ENCODE data around the gene PDK2. TPM values are rescaled to one million over a fixed set of nuclear protein-coding genes. Genes with fewer than 3 reads are reported as not detected.

The PDK2 gene
- total RNA-seq, 1 donor from 2014 or later: 12.6 TPM

GRCh38 chr17:50147841-50148225 is 52.7 kb downstream of the PDK2 start:
- Mint-ChIP-seq H3K27ac (no peak overlapping the region), H3K4me3 (peak overlapping the region; percentile 87), H3K9me3 (no peaks in the 10 kb centered on the region), H3K27me3 (ENCODE audit: insufficient read depth, low read depth) (peaks cover 10% of the 10 kb centered on the region), H3K4me1 (peaks cover 42% of the 10 kb centered on the region), H3K36me3 (peaks cover 15% of the 10 kb centered on the region)
- H2AFZ ChIP-seq (replicated peaks): no peak overlapping the region
- peaks cover 34% of the 10 kb centered on the region for H3K4me1 ChIP-seq
- H3K4me3 ChIP-seq: peak overlapping the region; percentile 78
- H3K27ac ChIP-seq: no peak overlapping the region
- peaks cover 55% of the 10 kb centered on the region for H4K20me1 ChIP-seq (ENCODE audit: low read depth)
- peaks cover 13% of the 10 kb centered on the region for H3K27me3 ChIP-seq
- H3K9me3 ChIP-seq (ENCODE audit: low read depth): no peaks in the 10 kb centered on the region
- peaks cover 48% of the 10 kb centered on the region for H3K79me2 ChIP-seq (ENCODE audit: low read depth)
- no peak for DNase-seq (ENCODE audit: low spot score)
- H3K36me3 ChIP-seq: no peaks in the 10 kb centered on the region
- H3K9ac ChIP-seq: peak overlapping the region; percentile 49
- no peak for TF ChIP-seq EZH2phosphoT487 (IDR thresholded peaks at IDR 0.05)
- TF ChIP-seq CTCF (IDR thresholded peaks at IDR 0.05): no peak
- TF ChIP-seq EZH2 (IDR thresholded peaks at IDR 0.05): no peak
- H3K4me2 ChIP-seq: peak overlapping the region; percentile 96
- peaks cover 29% of the 10 kb centered on the region for H3F3A ChIP-seq (ENCODE audit: low read depth)

DNA sequence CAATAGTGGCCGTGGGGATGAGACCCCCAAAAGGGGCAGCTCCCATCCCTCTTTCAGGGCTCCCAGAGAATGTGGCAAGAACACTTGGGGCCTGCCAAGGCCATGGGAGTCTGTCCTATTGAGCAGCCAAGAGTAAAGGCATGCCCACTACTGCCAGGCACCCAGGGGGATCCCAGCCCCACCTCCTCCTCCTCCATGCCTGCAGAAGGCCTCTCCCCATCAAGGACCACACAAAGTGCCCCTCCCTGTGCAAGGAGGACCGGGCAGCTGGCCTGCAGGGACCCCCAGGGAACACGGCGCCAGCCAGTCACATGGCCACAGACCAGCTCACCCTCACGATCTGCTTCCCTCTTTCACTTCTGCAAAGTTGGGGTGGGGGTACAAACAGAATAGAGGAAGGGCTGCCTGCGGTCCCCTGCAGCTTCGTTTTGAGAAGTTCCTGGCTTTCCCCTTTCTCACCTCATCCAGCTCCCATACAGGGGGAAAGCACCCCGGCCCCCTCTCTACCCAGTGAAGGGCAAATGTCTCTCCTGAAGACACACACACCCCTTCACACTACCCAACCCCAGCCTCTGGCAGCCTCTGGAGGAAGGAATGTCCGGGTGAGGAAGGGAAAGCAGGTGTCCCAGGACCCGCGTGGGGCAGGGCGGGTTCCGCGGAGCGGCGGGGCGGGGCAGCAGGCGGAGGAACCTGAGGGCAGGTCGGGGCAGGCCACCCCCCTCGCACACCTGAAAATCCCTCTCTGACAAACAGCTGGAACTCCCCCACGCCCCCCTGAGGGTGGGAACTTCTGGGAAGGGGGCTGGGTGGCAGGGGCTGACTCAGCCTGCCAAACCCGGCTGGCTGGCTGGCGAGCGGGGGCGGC is 53.3 kb downstream of the PDK2 start:
- Histone ChIP-seq H3K9ac (no peak overlapping the region), H3F3A (ENCODE audit: low read depth) (peaks cover 29% of the 10 kb centered on the region), H3K27ac (no peak overlapping the region), H3K79me2 (ENCODE audit: low read depth) (peaks cover 48% of the 10 kb centered on the region), H3K4me2 (peak overlapping the region; percentile 96), H3K4me3 (peak overlapping the region; percentile 78), H2AFZ (replicated peaks) (no peak overlapping the region), H3K36me3 (no peaks in the 10 kb centered on the region), H4K20me1 (ENCODE audit: low read depth) (peaks cover 55% of the 10 kb centered on the region), H3K4me1 (peaks cover 37% of the 10 kb centered on the region), H3K27me3 (peaks cover 13% of the 10 kb centered on the region), H3K9me3 (ENCODE audit: low read depth) (no peaks in the 10 kb centered on the region)
- TF ChIP-seq CTCF (IDR thresholded peaks at IDR 0.05) (peak; percentile 28), EZH2phosphoT487 (IDR thresholded peaks at IDR 0.05) (no peak)
- H3K9me3 Mint-ChIP-seq: no peaks in the 10 kb centered on the region
- peaks cover 10% of the 10 kb centered on the region for H3K27me3 Mint-ChIP-seq (ENCODE audit: insufficient read depth, low read depth)
- H3K27ac Mint-ChIP-seq: peak overlapping the region; percentile 78
- DNase-seq (ENCODE audit: low spot score): peak; percentile 54
- peaks cover 12% of the 10 kb centered on the region for H3K36me3 Mint-ChIP-seq
- peaks cover 42% of the 10 kb centered on the region for H3K4me1 Mint-ChIP-seq
- peak overlapping the region; percentile 87 for H3K4me3 Mint-ChIP-seq

- H3F3A ChIP-seq (ENCODE audit: low read depth): peaks cover 29% of the 10 kb centered on the region
- Mint-ChIP-seq H3K27me3 (ENCODE audit: insufficient read depth, low read depth) (peaks cover 8% of the 10 kb centered on the region), H3K4me3 (peak overlapping the region; percentile 87), H3K4me1 (peaks cover 42% of the 10 kb centered on the region), H3K36me3 (peaks cover 10% of the 10 kb centered on the region), H3K27ac (no peak overlapping the region), H3K9me3 (no peaks in the 10 kb centered on the region)
- H3K79me2 ChIP-seq (ENCODE audit: low read depth): peaks cover 48% of the 10 kb centered on the region
- H3K9me3 ChIP-seq (ENCODE audit: low read depth): no peaks in the 10 kb centered on the region
- H3K4me2 ChIP-seq: peak overlapping the region; percentile 96
- H3K9ac ChIP-seq: no peak overlapping the region
- peaks cover 55% of the 10 kb centered on the region for H4K20me1 ChIP-seq (ENCODE audit: low read depth)
- no peak for DNase-seq (ENCODE audit: low spot score)
- no peaks in the 10 kb centered on the region for H3K36me3 ChIP-seq
- peak overlapping the region; percentile 78 for H3K4me3 ChIP-seq
- no peak overlapping the region for H3K27ac ChIP-seq
- no peak for TF ChIP-seq CTCF (IDR thresholded peaks at IDR 0.05)
- no peak for TF ChIP-seq EZH2 (IDR thresholded peaks at IDR 0.05)
- no peak for TF ChIP-seq EZH2phosphoT487 (IDR thresholded peaks at IDR 0.05)
- H3K4me1 ChIP-seq: peaks cover 37% of the 10 kb centered on the region
- H2AFZ ChIP-seq (replicated peaks): no peak overlapping the region
- H3K27me3 ChIP-seq: peaks cover 13% of the 10 kb centered on the region
Measured at GRCh38 chr17:50149091-50149416, 53.9 kb downstream of the PDK2 start.

Data from neural progenitor cell (in vitro differentiated cells).